ENCODE results near the gene DEPDC7. TPM values are rescaled to one million over a fixed set of nuclear protein-coding genes. Genes with fewer than 3 reads are reported as not detected.

Gene DEPDC7
- total RNA-seq, 2 donors from 2014 or later, result 1.1 TPM; not detected in 1

DNA sequence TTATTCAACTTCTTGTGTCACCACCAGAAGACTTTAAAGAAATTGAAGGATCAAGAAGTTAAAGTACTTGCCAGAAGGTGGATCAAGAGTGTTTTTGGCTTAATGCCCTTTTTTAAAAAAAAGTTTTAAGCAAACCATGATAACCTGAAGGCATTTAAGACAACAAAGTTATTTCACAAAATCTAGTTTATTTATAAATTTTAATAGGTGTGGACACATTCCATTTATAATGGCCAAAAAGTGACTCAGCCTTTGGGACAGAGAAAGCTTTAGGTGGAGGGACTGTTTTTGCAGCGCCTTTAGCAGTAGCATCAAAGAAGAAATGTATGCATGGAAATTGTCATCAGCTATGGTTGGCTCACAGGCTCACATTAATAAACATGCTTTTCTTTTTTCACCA, 41.6 kb downstream of the DEPDC7 start:
- Histone ChIP-seq H3K27ac (no peak overlapping the region), H3K36me3 (peaks cover 27% of the 10 kb centered on the region), H3K4me1 (ENCODE audit: control insufficient read depth in 1 of 2, low read depth in 2 of 2) (no peaks in the 10 kb centered on the region), H3K4me3 (no peak overlapping the region), H3K9me3 (no peaks in the 10 kb centered on the region), H3K27me3 (replicated peaks; ENCODE audit: insufficient read depth) (no peaks in the 10 kb centered on the region)
- TF ChIP-seq, protein P1, sequence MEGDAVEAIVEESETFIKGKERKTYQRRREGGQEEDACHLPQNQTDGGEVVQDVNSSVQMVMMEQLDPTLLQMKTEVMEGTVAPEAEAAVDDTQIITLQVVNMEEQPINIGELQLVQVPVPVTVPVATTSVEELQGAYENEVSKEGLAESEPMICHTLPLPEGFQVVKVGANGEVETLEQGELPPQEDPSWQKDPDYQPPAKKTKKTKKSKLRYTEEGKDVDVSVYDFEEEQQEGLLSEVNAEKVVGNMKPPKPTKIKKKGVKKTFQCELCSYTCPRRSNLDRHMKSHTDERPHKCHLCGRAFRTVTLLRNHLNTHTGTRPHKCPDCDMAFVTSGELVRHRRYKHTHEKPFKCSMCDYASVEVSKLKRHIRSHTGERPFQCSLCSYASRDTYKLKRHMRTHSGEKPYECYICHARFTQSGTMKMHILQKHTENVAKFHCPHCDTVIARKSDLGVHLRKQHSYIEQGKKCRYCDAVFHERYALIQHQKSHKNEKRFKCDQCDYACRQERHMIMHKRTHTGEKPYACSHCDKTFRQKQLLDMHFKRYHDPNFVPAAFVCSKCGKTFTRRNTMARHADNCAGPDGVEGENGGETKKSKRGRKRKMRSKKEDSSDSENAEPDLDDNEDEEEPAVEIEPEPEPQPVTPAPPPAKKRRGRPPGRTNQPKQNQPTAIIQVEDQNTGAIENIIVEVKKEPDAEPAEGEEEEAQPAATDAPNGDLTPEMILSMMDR (IDR thresholded peaks at IDR 0.05), result no peak
- no peak for ATAC-seq (ENCODE audit: insufficient number of reproducible peaks, low FRiP score, low read depth)
- no peak for DNase-seq (ENCODE audit: low spot score)

DNA sequence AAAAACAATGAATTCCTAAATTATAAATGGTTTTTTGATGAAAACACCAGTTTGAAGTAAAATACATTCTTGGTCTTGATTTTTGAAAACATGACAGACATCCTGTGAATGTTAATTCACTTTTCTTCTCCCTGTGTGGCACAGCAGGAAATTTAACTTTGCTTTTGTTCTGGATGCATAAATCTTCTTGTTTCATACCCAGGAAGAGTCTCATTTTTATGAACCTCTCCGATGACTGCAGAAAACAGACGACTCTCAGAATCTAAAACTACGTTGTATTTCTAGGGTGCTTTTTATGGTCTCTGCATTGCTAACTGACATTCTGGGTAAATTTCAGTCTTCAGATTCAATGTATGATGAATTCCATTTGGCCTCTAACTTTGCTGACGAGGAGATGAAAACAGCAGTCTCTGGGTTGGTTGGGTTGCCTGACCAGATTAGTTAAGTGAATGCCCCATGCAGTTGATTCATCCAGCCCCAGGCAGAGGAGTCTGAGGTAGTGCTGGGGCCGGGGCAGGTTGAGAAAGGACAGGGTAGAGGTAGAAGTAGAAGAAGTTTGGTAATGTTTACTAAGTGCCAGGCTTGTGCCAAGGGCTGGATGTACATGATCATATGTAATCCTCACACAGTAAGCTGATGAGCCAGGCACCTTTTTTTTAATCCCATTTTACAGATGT, 43.8 kb downstream of the DEPDC7 start:
- no peaks in the 10 kb centered on the region for H3K4me1 ChIP-seq (ENCODE audit: control insufficient read depth in 1 of 2, low read depth in 2 of 2)

DNA sequence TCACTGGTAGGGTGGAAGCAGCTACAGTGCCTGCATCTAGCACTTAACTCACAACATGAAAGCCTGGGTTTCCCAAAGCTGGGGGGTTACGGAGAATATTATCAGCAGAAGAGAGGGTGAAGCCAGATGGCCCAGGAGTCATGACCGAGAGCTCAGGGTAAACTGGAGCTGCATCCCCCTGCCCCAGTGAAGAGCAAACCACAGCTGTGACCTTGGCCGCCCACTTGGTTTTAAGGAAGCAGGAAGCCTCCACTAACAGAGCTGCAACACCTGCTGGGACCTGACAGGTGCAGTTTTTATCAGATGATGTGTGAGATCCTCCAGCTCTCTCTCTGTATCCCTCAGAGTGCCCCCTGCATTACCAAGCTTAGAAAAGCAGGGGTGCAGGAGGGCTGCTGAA, 44.6 kb downstream of the DEPDC7 start:
- no peaks in the 10 kb centered on the region for H3K9me3 ChIP-seq
- no peaks in the 10 kb centered on the region for H3K4me1 ChIP-seq (ENCODE audit: control insufficient read depth in 1 of 2, low read depth in 2 of 2)
- peaks cover 21% of the 10 kb centered on the region for H3K36me3 ChIP-seq

More for the DNA sequence above, 43.8 kb downstream of the DEPDC7 start:
- TF ChIP-seq, protein P1 (IDR thresholded peaks at IDR 0.05), result no peak
- peaks cover 24% of the 10 kb centered on the region for H3K36me3 ChIP-seq
- H3K27me3 ChIP-seq (replicated peaks; ENCODE audit: insufficient read depth), result no peaks in the 10 kb centered on the region
- no peak overlapping the region for H3K4me3 ChIP-seq
- ATAC-seq (ENCODE audit: insufficient number of reproducible peaks, low FRiP score, low read depth), result no peak
- DNase-seq (ENCODE audit: low spot score), result no peak
- no peak overlapping the region for H3K27ac ChIP-seq
- H3K9me3 ChIP-seq, result no peaks in the 10 kb centered on the region

DNA sequence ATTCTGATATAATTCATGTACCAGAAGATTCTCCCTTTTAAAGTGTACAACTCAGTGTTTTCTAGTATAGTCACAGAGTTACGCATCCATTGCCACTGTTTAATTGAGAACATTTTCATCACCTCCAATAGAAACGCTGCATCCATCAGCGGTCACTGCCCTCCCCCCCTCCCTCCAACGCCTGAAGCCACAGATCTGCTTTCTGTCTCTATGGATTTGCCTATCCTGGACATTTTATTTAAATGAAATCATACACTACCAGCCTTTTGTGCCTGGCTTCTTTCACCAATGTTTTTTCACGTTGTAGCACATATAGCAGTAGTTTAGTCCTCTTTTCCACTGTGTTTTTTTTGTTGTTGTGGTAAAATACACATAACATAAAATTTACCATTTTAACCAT, 46.5 kb downstream of the DEPDC7 start:
- no peak for ATAC-seq (ENCODE audit: insufficient number of reproducible peaks, low FRiP score, low read depth)
- H3K27me3 ChIP-seq (replicated peaks; ENCODE audit: insufficient read depth), result no peaks in the 10 kb centered on the region
- H3K4me3 ChIP-seq, result no peak overlapping the region
- no peaks in the 10 kb centered on the region for H3K4me1 ChIP-seq (ENCODE audit: control insufficient read depth in 1 of 2, low read depth in 2 of 2)
- H3K36me3 ChIP-seq, result peaks cover 27% of the 10 kb centered on the region
- TF ChIP-seq, protein P1 (IDR thresholded peaks at IDR 0.05), result no peak
- no peak for DNase-seq (ENCODE audit: low spot score)
- no peaks in the 10 kb centered on the region for H3K9me3 ChIP-seq
- H3K27ac ChIP-seq, result no peak overlapping the region

More for the DNA sequence above, 44.6 kb downstream of the DEPDC7 start:
- no peak overlapping the region for H3K27ac ChIP-seq
- no peaks in the 10 kb centered on the region for H3K27me3 ChIP-seq (replicated peaks; ENCODE audit: insufficient read depth)
- H3K4me3 ChIP-seq, result no peak overlapping the region
- ATAC-seq (ENCODE audit: insufficient number of reproducible peaks, low FRiP score, low read depth) (no peak), DNase-seq (ENCODE audit: low spot score) (no peak)
- TF ChIP-seq, protein P1 (IDR thresholded peaks at IDR 0.05), result no peak

DNA sequence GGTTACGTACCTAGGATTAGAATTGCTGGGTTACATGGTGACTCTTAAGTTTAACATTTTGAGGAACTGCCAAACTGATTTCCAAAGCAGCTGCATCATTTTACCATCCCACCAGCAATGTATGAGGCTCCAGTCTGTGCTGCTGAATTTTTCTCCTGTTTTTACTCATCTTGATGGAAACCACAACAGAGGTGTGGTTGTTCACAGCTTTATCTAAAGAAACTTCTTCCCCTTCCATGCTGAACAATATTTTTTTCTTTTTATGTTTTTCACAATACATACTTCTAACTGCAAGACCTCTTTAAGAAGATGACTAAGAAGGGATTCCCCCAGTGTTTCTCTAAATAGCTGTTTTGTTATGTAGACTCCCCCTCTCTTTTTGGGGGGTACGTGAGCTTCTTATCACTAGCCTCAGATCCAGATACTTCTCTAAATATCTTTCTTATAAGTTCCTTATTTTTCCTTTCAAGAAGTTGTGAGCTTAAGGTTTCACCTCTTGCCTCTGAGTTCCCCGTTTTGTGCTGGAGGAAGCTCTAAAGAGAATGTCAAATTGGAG, 47.7 kb downstream of the DEPDC7 start:
- Histone ChIP-seq H3K27ac (no peak overlapping the region), H3K4me3 (no peak overlapping the region), H3K36me3 (peaks cover 24% of the 10 kb centered on the region), H3K4me1 (ENCODE audit: control insufficient read depth in 1 of 2, low read depth in 2 of 2) (no peaks in the 10 kb centered on the region), H3K9me3 (no peaks in the 10 kb centered on the region), H3K27me3 (replicated peaks; ENCODE audit: insufficient read depth) (no peaks in the 10 kb centered on the region)
- DNase-seq (ENCODE audit: low spot score) (no peak), ATAC-seq (ENCODE audit: insufficient number of reproducible peaks, low FRiP score, low read depth) (no peak)
- TF ChIP-seq, protein P1 (IDR thresholded peaks at IDR 0.05), result no peak
